ENCODE data around the gene TTC21B.

Gene TTC21B

DNA sequence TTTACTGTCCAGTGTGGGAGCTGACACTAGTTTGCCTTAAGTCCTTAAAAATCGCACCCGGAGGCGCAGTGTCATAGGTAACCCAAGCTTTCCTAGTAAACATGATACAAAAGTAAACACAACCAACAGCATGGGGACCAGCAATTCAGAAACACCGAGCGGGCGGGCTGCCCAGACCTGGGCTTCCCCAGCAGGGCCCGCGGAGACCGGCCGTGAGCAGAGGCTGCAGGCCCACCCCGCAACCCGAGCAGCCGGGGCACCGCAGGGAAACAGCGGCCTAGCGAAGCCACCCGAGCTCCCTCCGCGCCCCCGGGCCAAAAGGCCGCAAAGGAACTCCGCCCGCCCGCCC, 296 bp downstream of the TTC21B start:
- no peaks in the 10 kb centered on the region for H3K9me3 ChIP-seq (ENCODE audit: low read length)
- H3K4me1 ChIP-seq (ENCODE audit: insufficient read depth, low read length): peaks cover 10% of the 10 kb centered on the region
- peak overlapping the region; percentile 99 for H3K4me3 ChIP-seq (ENCODE audit: low read length)
- H2AFZ ChIP-seq (ENCODE audit: low read depth, low read length): peak overlapping the region; percentile 64
- peaks cover 12% of the 10 kb centered on the region for H3K36me3 ChIP-seq (ENCODE audit: insufficient read depth, low read length)
- H3K27me3 ChIP-seq (ENCODE audit: insufficient read depth, low read length): no peaks in the 10 kb centered on the region

DNA sequence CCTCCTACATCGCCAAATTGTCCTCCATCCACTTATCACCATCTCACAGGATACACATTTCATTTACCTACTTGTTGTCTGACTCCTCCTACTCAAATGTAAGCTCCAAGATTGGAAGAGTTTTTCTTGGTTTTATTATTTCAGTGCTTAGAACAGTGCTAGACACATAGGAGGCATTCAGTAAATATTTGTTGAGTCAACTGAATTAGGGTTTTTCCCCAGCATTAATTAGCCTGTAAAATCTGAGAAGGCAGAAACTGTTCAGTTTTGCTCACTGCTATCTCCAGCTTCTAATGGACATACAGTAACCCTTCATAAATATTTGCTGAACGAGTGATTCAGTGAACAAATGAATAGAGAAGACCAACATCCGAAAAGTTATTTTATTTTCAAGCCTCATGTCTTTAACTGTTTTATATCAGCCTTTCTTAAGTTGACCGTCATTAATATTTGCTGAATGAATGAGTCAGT, 800 bp downstream of the TTC21B start:
- Histone ChIP-seq H3K9me3 (ENCODE audit: low read length) (no peaks in the 10 kb centered on the region), H3K4me3 (ENCODE audit: low read length) (peak overlapping the region; percentile 99), H2AFZ (ENCODE audit: low read depth, low read length) (peak overlapping the region; percentile 64), H3K36me3 (ENCODE audit: insufficient read depth, low read length) (peaks cover 16% of the 10 kb centered on the region), H3K4me1 (ENCODE audit: insufficient read depth, low read length) (peaks cover 10% of the 10 kb centered on the region), H3K27me3 (ENCODE audit: insufficient read depth, low read length) (no peaks in the 10 kb centered on the region)

DNA sequence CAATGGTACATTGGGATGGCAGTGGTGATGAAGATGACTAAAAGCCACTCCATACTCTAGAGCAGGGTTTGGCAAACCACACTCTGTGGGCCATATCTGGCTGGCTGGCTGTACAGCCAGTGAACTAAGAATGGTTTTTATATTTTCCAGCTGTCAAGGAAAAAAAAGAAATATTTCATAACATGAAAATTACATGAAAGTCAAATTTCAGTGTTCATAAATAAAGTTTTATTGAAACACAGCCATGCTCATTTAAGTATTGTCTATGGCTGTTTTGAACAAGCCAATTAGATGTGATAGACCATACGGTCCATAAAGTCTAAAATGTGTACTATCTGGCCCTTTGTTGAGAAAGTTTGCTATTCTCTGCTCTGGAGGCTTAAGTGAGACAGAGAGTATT, 1.5 kb downstream of the TTC21B start:
- Histone ChIP-seq H2AFZ (ENCODE audit: low read depth, low read length) (no peak overlapping the region), H3K4me3 (ENCODE audit: low read length) (peak overlapping the region; percentile 99), H3K36me3 (ENCODE audit: insufficient read depth, low read length) (peaks cover 20% of the 10 kb centered on the region), H3K9me3 (ENCODE audit: low read length) (no peaks in the 10 kb centered on the region), H3K4me1 (ENCODE audit: insufficient read depth, low read length) (peaks cover 10% of the 10 kb centered on the region), H3K27me3 (ENCODE audit: insufficient read depth, low read length) (no peaks in the 10 kb centered on the region)

DNA sequence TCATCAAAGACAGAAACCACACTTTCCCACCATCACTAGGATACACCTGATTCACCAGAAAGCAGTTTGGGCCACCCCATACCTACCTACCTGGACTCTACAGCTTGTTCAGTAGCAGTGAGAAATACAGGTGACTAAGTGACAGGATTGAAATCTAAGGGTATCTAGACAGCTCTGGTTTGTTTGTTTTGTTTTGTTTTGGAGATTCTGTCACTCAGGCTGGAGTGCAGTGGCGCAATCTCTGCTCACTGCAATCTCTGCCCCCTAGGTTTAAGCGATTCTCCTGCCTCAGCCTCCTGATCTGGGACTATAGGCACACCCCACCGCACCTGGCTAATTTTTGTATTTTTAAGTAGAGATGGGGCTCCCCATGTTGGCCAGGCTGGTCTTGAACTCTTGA, 3.1 kb downstream of the TTC21B start:
- peaks cover 24% of the 10 kb centered on the region for H3K36me3 ChIP-seq (ENCODE audit: insufficient read depth, low read length)
- H3K4me3 ChIP-seq (ENCODE audit: low read length): no peak overlapping the region
- no peaks in the 10 kb centered on the region for H3K9me3 ChIP-seq (ENCODE audit: low read length)
- H3K27me3 ChIP-seq (ENCODE audit: insufficient read depth, low read length): no peaks in the 10 kb centered on the region
- peaks cover 10% of the 10 kb centered on the region for H3K4me1 ChIP-seq (ENCODE audit: insufficient read depth, low read length)
- H2AFZ ChIP-seq (ENCODE audit: low read depth, low read length): no peak overlapping the region

DNA sequence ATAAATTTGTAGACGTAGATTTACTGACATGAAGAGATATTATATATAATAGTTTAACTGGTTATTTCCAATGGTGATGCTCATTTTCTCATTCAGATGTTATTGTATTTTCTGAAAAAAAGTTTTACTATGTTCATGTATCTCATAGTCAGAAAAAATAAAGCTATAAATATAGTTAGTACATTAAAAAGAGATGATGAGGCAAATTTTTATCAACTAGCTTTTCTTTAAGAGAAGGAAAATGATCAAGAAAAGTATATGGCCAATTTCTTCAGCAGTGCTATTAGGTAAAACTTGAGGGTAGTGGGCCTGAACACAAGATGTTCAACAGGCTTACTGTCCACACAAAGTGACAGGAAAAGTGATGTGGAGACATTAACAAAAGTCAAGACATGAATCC, 11.7 kb downstream of the TTC21B start:
- Histone ChIP-seq H3K36me3 (ENCODE audit: insufficient read depth, low read length) (peaks cover 73% of the 10 kb centered on the region), H2AFZ (ENCODE audit: low read depth, low read length) (no peak overlapping the region), H3K4me3 (ENCODE audit: low read length) (no peak overlapping the region), H3K4me1 (ENCODE audit: insufficient read depth, low read length) (no peaks in the 10 kb centered on the region), H3K27me3 (ENCODE audit: insufficient read depth, low read length) (no peaks in the 10 kb centered on the region), H3K9me3 (ENCODE audit: low read length) (no peaks in the 10 kb centered on the region)

DNA sequence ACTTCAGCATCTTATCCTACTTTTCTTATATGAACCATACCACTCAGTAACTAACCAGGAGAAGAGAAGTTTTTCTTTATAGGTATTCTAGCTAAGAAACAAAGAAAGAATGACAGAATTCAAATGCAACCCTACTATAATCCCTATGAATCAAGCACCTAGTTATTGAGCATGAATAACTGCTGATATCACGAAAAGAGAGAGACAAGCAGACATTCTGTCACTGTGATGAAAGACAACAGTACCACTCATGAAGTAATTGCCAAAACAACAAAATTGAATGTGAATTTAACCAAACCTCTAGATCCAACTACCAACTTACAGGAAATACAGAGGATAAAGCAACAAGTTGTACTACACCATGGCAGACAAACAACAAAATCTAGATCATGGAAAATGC, 15.3 kb downstream of the TTC21B start:
- Histone ChIP-seq H3K9me3 (ENCODE audit: low read length) (no peaks in the 10 kb centered on the region), H3K4me3 (ENCODE audit: low read length) (no peak overlapping the region), H3K4me1 (ENCODE audit: insufficient read depth, low read length) (no peaks in the 10 kb centered on the region), H2AFZ (ENCODE audit: low read depth, low read length) (no peak overlapping the region), H3K27me3 (ENCODE audit: insufficient read depth, low read length) (no peaks in the 10 kb centered on the region), H3K36me3 (ENCODE audit: insufficient read depth, low read length) (peaks cover 64% of the 10 kb centered on the region)

DNA sequence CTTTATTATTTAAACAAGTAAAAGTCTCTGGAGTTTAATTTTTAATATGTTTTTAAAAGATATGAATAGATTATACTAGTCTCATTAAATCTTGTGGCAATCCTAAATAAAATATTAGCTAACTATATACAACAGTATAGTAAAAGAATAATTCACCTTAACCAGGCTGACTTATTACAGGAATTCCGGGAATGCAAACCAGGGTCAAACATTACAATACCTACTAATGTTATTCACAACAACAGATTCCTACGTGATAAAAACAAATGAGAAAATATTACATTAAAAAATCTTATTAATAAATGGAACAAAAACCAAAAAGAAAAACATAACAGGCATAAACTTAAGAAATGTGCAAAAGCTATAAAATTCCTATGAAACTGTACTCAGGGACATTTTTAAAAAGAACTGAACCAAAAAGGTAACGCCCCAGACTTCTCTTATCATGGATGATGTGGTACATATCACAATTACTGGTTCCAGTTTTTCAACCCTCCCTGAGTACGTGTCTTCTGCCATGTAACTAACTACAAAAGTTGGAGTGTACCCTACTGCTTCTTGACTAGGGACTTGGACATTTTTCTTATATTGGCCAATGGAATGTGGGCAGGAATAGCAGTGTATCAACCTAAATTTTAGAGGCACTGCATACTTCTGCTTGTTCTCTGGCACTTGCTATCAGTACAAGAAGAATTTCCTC, 20.2 kb downstream of the TTC21B start:
- Histone ChIP-seq H3K9me3 (ENCODE audit: low read length) (no peaks in the 10 kb centered on the region), H3K4me1 (ENCODE audit: insufficient read depth, low read length) (no peaks in the 10 kb centered on the region), H3K4me3 (ENCODE audit: low read length) (no peak overlapping the region), H3K36me3 (ENCODE audit: insufficient read depth, low read length) (peaks cover 67% of the 10 kb centered on the region), H2AFZ (ENCODE audit: low read depth, low read length) (no peak overlapping the region), H3K27me3 (ENCODE audit: insufficient read depth, low read length) (no peaks in the 10 kb centered on the region)

DNA sequence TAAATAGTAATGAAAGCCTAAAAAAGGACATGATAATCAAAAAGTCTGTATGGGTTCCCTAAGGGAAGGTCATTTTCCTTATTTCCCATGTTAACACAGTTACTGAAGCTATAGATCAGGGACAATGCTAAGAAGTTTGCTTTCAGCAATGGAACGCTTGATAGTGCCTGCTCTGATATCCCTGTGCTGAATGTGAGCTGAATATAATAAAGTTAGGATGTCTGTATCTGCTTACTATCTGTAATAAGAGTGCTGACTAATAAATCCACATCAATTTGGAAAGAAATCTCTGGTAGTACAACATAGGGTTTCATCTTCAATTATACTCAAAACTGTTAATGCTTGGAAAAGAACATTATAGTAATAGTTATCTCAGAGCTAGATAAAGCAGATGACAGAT, 25.8 kb downstream of the TTC21B start:
- H3K4me3 ChIP-seq (ENCODE audit: low read length): no peak overlapping the region
- no peaks in the 10 kb centered on the region for H3K27me3 ChIP-seq (ENCODE audit: insufficient read depth, low read length)
- H2AFZ ChIP-seq (ENCODE audit: low read depth, low read length): no peak overlapping the region
- H3K4me1 ChIP-seq (ENCODE audit: insufficient read depth, low read length): no peaks in the 10 kb centered on the region
- H3K9me3 ChIP-seq (ENCODE audit: low read length): no peaks in the 10 kb centered on the region
- H3K36me3 ChIP-seq (ENCODE audit: insufficient read depth, low read length): peaks cover 77% of the 10 kb centered on the region

DNA sequence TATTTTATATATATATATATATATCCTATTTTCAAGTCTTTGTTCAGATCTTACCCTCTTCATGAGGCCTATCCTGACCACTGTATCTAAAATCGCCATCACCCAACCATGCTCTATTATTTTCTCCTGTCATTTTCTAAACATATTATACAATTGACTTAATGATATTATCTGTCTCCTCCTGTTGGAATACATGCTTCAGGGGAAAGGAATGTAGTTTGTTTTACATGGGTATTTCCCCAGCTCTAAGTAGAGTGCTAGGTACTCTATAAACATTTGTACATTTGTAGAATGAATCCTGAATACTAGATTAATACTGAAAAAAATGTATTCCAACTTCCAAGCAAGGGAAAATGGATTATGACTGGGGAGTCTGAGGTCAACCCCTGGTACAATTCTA, 26.2 kb downstream of the TTC21B start:
- no peaks in the 10 kb centered on the region for H3K27me3 ChIP-seq (ENCODE audit: insufficient read depth, low read length)
- H3K9me3 ChIP-seq (ENCODE audit: low read length): no peaks in the 10 kb centered on the region
- H3K4me1 ChIP-seq (ENCODE audit: insufficient read depth, low read length): no peaks in the 10 kb centered on the region
- H3K36me3 ChIP-seq (ENCODE audit: insufficient read depth, low read length): peaks cover 77% of the 10 kb centered on the region
- no peak overlapping the region for H2AFZ ChIP-seq (ENCODE audit: low read depth, low read length)
- no peak overlapping the region for H3K4me3 ChIP-seq (ENCODE audit: low read length)

DNA sequence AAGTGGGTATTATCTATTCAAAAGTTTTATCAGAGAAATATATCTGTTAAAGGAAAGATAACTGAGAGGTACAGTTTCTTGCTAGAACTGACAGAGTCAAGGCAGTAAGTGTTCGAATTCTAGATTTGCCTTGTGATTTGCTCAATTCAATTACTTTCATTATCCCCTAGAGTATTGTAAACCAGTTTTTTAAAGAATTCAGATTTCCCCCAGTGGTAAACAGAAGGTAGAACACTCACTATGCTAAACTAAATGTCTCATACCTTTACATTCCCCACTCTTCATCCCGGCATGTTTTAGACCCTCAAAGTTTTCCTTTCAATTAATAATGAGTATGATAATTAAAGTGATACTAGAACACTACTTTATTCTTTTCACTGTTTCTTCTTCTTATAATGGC, 28.6 kb downstream of the TTC21B start:
- Histone ChIP-seq H3K9me3 (ENCODE audit: low read length) (no peaks in the 10 kb centered on the region), H3K4me3 (ENCODE audit: low read length) (no peak overlapping the region), H3K4me1 (ENCODE audit: insufficient read depth, low read length) (no peaks in the 10 kb centered on the region), H2AFZ (ENCODE audit: low read depth, low read length) (no peak overlapping the region), H3K27me3 (ENCODE audit: insufficient read depth, low read length) (no peaks in the 10 kb centered on the region), H3K36me3 (ENCODE audit: insufficient read depth, low read length) (peaks cover 64% of the 10 kb centered on the region)

DNA sequence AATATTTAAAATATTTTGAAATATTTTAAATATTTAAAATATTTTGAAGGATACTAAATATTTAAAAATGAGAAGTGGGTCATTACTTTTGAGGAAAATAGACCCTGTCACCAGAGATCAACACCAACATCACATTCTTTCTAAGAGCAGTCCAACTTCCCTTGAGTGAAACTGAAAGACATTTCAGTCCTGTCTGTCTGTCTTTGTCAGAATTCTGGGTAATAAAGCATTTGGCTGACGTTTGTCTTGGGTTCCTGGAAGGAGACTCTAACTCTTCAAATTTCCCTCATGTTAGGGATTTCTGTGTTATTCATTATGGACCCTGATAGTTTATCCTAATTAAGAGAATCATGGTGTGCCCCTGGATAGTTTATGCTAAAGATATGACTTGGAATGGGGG, 32.8 kb downstream of the TTC21B start:
- no peaks in the 10 kb centered on the region for H3K27me3 ChIP-seq (ENCODE audit: insufficient read depth, low read length)
- H3K4me1 ChIP-seq (ENCODE audit: insufficient read depth, low read length): no peaks in the 10 kb centered on the region
- peaks cover 62% of the 10 kb centered on the region for H3K36me3 ChIP-seq (ENCODE audit: insufficient read depth, low read length)
- no peaks in the 10 kb centered on the region for H3K9me3 ChIP-seq (ENCODE audit: low read length)
- no peak overlapping the region for H3K4me3 ChIP-seq (ENCODE audit: low read length)
- H2AFZ ChIP-seq (ENCODE audit: low read depth, low read length): no peak overlapping the region

DNA sequence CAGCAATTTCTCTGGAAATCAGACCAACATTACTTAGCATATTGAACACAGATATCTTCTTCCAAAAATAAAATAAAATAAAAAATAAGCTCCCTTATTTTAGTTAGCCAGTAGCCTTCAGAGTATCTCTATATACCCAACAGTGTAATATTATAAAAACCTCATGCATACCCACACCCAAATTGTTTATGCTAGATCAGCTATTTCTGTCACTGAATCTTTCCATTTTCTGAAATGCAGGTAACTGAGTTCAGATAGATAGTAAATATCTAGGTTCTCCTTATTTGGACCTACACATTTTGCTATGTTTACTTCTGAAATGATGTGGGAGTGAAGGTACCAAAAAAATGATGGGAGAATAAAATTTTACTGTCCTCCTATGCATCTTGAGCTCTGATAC, 39.9 kb downstream of the TTC21B start:
- Histone ChIP-seq H2AFZ (ENCODE audit: low read depth, low read length) (no peak overlapping the region), H3K9me3 (ENCODE audit: low read length) (no peaks in the 10 kb centered on the region), H3K27me3 (ENCODE audit: insufficient read depth, low read length) (no peaks in the 10 kb centered on the region), H3K36me3 (ENCODE audit: insufficient read depth, low read length) (peaks cover 63% of the 10 kb centered on the region), H3K4me3 (ENCODE audit: low read length) (no peak overlapping the region), H3K4me1 (ENCODE audit: insufficient read depth, low read length) (no peaks in the 10 kb centered on the region)

DNA sequence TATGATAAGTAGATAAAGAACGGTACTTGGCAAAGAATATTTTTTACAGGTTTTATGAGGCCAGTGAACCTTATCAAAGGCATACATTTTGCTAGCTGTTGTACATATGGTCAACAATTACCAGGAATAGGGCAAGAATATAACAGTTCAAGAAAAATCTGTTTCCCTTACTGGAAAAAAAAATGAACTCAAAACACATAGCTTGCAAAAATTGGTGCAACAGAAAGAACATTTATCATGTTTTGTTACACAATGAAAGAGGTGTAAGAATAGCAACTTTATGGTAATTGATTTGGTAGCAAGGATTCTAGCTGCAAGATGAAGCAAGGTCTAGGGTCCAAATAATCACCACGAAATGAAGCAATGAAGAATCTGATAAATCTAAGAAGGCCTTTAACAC, 41.6 kb downstream of the TTC21B start:
- no peaks in the 10 kb centered on the region for H3K9me3 ChIP-seq (ENCODE audit: low read length)
- peaks cover 58% of the 10 kb centered on the region for H3K36me3 ChIP-seq (ENCODE audit: insufficient read depth, low read length)
- H3K4me3 ChIP-seq (ENCODE audit: low read length): no peak overlapping the region

DNA sequence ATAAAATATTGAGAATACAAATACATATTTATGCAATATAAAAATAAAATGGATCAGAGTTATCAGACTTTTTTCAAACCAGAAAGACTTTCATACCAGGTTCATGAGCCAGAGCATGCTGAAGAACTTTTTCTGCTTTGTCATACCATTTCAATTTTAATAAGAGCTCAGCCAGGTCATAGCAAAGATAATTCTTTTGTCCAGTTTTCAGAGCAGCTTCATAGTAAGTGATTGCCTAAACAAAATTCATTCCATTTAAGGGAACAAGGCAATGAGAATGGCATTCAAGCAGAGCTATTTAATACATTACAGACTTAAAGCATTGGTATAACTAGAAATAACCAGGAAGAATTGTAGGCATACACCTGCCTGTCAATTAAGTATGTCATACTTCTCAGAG, 42.3 kb downstream of the TTC21B start:
- H3K4me3 ChIP-seq (ENCODE audit: low read length): no peak overlapping the region
- H3K36me3 ChIP-seq (ENCODE audit: insufficient read depth, low read length): peaks cover 52% of the 10 kb centered on the region
- no peak overlapping the region for H2AFZ ChIP-seq (ENCODE audit: low read depth, low read length)
- no peaks in the 10 kb centered on the region for H3K9me3 ChIP-seq (ENCODE audit: low read length)
- no peaks in the 10 kb centered on the region for H3K4me1 ChIP-seq (ENCODE audit: insufficient read depth, low read length)
- no peaks in the 10 kb centered on the region for H3K27me3 ChIP-seq (ENCODE audit: insufficient read depth, low read length)

More for the DNA sequence above, 41.6 kb downstream of the TTC21B start:
- Histone ChIP-seq H3K27me3 (ENCODE audit: insufficient read depth, low read length) (no peaks in the 10 kb centered on the region), H3K4me1 (ENCODE audit: insufficient read depth, low read length) (no peaks in the 10 kb centered on the region), H2AFZ (ENCODE audit: low read depth, low read length) (no peak overlapping the region)

Measured in neuron (in vitro differentiated cells).